GM12892 (cell line): ENCODE measurements around the gene ZFYVE28.

Source experiments
- DNase-seq: peaks from one replicate; pipeline ENCODE4 v3.0.0; 2011; ENCODE audit not compliant: insufficient read length
- FAIRE-seq: peaks from 2 replicates; lab custom pipeline; 2011; peaks lifted over from hg19 to GRCh38; lab: Jason Lieb, UNC
- POLR2A ChIP-seq: IDR thresholded peaks from 2 replicates; pipeline ENCODE4 v1.6.1; 2011; ENCODE audit warnings: low read depth, low read length, control low read depth
- POLR2AphosphoS5 ChIP-seq: IDR thresholded peaks from 2 replicates; pipeline ENCODE4 v1.6.1; 2011; ENCODE audit warnings: low read depth, low read length, control low read depth
- TAF1 ChIP-seq: IDR thresholded peaks from 2 replicates; pipeline ENCODE4 v1.6.1; 2011; ENCODE audit warnings: low read depth, mild to moderate bottlenecking, control low read depth, low read length, borderline replicate concordance

Gene ZFYVE28

GRCh38 chr4:2339458-2340271 lies 78.8 kb downstream of the ZFYVE28 start:
- TF ChIP-seq TAF1 (no peak), POLR2A (no peak), POLR2AphosphoS5 (no peak)
- FAIRE-seq: no peak
- DNase-seq: no peak

GRCh38 chr4:2338754-2339457 lies 79.5 kb downstream of the ZFYVE28 start:
- no peak for FAIRE-seq

GRCh38 chr4:2337896-2338295 lies 80.5 kb downstream of the ZFYVE28 start:
- TF ChIP-seq POLR2AphosphoS5 (no peak), POLR2A (no peak), TAF1 (no peak)
- FAIRE-seq (no peak), DNase-seq (no peak)

More at GRCh38 chr4:2338754-2339457, 79.5 kb downstream of the ZFYVE28 start:
- TF ChIP-seq POLR2A: no peak
- TF ChIP-seq TAF1: no peak
- no peak for TF ChIP-seq POLR2AphosphoS5
- DNase-seq: no peak

GRCh38 chr4:2337131-2337723 lies 81.2 kb downstream of the ZFYVE28 start:
- TF ChIP-seq TAF1 (no peak), POLR2A (no peak)
- FAIRE-seq (no peak), DNase-seq (no peak)

- DNase-seq (no peak), FAIRE-seq (no peak)
- no peak for TF ChIP-seq TAF1
- TF ChIP-seq POLR2A: no peak
- TF ChIP-seq POLR2AphosphoS5: no peak
Observed at GRCh38 chr4:2336659-2337058, 81.8 kb downstream of the ZFYVE28 start.

GRCh38 chr4:2335729-2336101 lies 82.7 kb downstream of the ZFYVE28 start:
- TF ChIP-seq POLR2AphosphoS5: no peak
- no peak for TF ChIP-seq TAF1
- no peak for TF ChIP-seq POLR2A
- DNase-seq (no peak), FAIRE-seq (no peak)

GRCh38 chr4:2334826-2335728 lies 83.4 kb downstream of the ZFYVE28 start:
- DNase-seq (no peak), FAIRE-seq (no peak)
- TF ChIP-seq POLR2A (no peak), TAF1 (no peak), POLR2AphosphoS5 (no peak)

GRCh38 chr4:2333916-2334644 lies 84.4 kb downstream of the ZFYVE28 start:
- DNase-seq: no peak
- FAIRE-seq: no peak
- TF ChIP-seq TAF1 (no peak), POLR2A (no peak), POLR2AphosphoS5 (no peak)

GRCh38 chr4:2333356-2333841 lies 85.0 kb downstream of the ZFYVE28 start:
- FAIRE-seq: peak; percentile 30

GRCh38 chr4:2332976-2333319 lies 85.5 kb downstream of the ZFYVE28 start:
- FAIRE-seq: no peak

More at GRCh38 chr4:2333356-2333841, 85.0 kb downstream of the ZFYVE28 start:
- no peak for DNase-seq
- TF ChIP-seq TAF1 (no peak), POLR2A (no peak), POLR2AphosphoS5 (no peak)

More at GRCh38 chr4:2332976-2333319, 85.5 kb downstream of the ZFYVE28 start:
- DNase-seq: no peak
- no peak for TF ChIP-seq POLR2A
- TF ChIP-seq TAF1: no peak
- TF ChIP-seq POLR2AphosphoS5: no peak
